RWPE2 (cell line): Measurements from ENCODE around the gene RAB28.

Source experiments
- ATAC-seq: fragments of 200-7000 bp; cut with Tn5 transposase; 3 replicates; pipeline ENCODE4 v1.9.1; 2021; ENCODE audit warnings: low read depth
- DNase-seq: peaks from one replicate; pipeline ENCODE4 v3.0.0-alpha.2; 2020; ENCODE audit warnings: low spot score
- H3K27ac ChIP-seq: fragments of 450-650 bp; 2 replicates; pipeline ENCODE4 v1.5.1; 2017; ENCODE audit warnings: mild to moderate bottlenecking; ENCODE audit not compliant: poor library complexity, severe bottlenecking
- H3K27me3 ChIP-seq: fragments of 250-450 bp; sonication (Bioruptor Pico); 2 replicates; pipeline ENCODE4 v1.5.1; 2021; ENCODE audit warnings: mild to moderate bottlenecking, moderate library complexity; ENCODE audit not compliant: insufficient read depth, poor library complexity, severe bottlenecking
- H3K36me3 ChIP-seq: fragments of 250-450 bp; sonication (Bioruptor Pico); 2 replicates; pipeline ENCODE4 v1.5.1; 2020; ENCODE audit warnings: low read depth, mild to moderate bottlenecking, moderate library complexity
- H3K4me1 ChIP-seq: fragments of 250-450 bp; sonication (Bioruptor Pico); 2 replicates; pipeline ENCODE4 v1.5.1; 2021; ENCODE audit warnings: mild to moderate bottlenecking, moderate library complexity; ENCODE audit not compliant: insufficient read depth, poor library complexity, severe bottlenecking
- H3K4me3 ChIP-seq: fragments of 250-450 bp; sonication (Bioruptor Pico); 2 replicates; pipeline ENCODE4 v1.5.1; 2021; ENCODE audit warnings: mild to moderate bottlenecking, moderate library complexity; ENCODE audit not compliant: severe bottlenecking
- H3K9me3 ChIP-seq: fragments of 250-450 bp; sonication (Bioruptor Pico); 2 replicates; pipeline ENCODE4 v1.5.1; 2021; ENCODE audit warnings: mild to moderate bottlenecking, moderate library complexity; ENCODE audit not compliant: severe bottlenecking
- TF ChIP-seq, protein P1 (sequence below): fragments of 450-650 bp; IDR thresholded peaks from one replicate; pipeline ENCODE4 v1.5.1; 2017; ENCODE audit warnings: mild to moderate bottlenecking, moderate library complexity; ENCODE audit not compliant: poor library complexity, severe bottlenecking

Gene RAB28

DNA sequence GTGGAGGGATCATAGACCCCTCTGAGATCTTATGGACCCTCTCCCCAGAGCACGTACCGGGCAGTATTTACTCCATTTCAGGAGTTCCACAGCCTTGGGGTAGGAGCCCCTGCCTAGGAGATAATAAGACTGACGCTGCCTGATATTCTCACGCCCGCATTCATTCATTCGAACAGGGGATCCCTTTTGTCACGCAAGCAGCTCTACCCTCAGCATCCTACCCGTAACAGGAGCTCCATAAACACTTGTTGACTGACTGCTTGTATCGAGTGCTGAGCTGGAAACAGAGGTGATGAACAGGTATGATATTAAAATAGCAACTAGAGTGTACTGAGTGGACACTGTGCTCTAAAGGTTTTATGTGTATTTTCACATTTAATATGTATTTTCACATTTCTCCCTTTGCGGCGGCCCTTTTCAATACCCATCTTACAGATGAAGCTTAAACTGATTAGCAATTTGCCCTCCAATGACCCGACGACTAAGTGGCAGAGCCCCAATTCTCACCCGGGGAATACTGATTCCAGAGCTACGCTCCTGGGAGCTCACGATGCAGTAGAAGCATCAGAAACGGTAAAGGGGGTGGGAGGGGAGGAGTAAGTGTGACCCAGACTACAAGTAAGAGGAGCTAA, 888 bp downstream of the RAB28 start:
- TF ChIP-seq, protein P1, sequence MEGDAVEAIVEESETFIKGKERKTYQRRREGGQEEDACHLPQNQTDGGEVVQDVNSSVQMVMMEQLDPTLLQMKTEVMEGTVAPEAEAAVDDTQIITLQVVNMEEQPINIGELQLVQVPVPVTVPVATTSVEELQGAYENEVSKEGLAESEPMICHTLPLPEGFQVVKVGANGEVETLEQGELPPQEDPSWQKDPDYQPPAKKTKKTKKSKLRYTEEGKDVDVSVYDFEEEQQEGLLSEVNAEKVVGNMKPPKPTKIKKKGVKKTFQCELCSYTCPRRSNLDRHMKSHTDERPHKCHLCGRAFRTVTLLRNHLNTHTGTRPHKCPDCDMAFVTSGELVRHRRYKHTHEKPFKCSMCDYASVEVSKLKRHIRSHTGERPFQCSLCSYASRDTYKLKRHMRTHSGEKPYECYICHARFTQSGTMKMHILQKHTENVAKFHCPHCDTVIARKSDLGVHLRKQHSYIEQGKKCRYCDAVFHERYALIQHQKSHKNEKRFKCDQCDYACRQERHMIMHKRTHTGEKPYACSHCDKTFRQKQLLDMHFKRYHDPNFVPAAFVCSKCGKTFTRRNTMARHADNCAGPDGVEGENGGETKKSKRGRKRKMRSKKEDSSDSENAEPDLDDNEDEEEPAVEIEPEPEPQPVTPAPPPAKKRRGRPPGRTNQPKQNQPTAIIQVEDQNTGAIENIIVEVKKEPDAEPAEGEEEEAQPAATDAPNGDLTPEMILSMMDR: no peak
- H3K27ac ChIP-seq: peak overlapping the region; percentile 54
- H3K36me3 ChIP-seq: peaks cover 11% of the 10 kb centered on the region
- peak overlapping the region; percentile 72 for H3K4me3 ChIP-seq
- no peaks in the 10 kb centered on the region for H3K9me3 ChIP-seq
- no peaks in the 10 kb centered on the region for H3K27me3 ChIP-seq
- no peak for DNase-seq
- no peak; the same call in 2 of the 3 replicates for ATAC-seq
- H3K4me1 ChIP-seq: peaks cover 21% of the 10 kb centered on the region

DNA sequence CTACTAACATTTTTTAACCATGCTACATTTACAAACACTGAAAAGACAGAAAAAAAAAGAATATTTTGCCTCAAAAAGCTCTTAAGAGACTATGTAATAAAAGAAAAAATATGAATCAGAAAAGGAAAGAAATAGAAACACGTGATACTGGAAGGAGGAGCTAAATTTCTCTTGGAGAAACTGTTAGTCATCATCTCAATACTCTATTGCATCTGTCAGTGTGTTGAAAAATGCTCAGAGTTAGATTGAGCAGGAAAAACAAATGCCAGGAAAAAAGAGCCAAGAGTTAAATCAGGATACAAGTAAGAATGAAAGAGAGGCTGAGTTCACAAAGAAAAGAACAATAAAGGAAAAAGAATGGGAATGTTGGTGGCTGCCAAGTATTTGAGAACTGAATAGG, 2.6 kb downstream of the RAB28 start:
- Histone ChIP-seq H3K27me3 (no peaks in the 10 kb centered on the region), H3K9me3 (no peaks in the 10 kb centered on the region), H3K4me3 (no peak overlapping the region), H3K4me1 (peaks cover 21% of the 10 kb centered on the region), H3K36me3 (peaks cover 26% of the 10 kb centered on the region), H3K27ac (no peak overlapping the region)
- TF ChIP-seq, protein P1: no peak
- DNase-seq: no peak
- no peak for ATAC-seq

DNA sequence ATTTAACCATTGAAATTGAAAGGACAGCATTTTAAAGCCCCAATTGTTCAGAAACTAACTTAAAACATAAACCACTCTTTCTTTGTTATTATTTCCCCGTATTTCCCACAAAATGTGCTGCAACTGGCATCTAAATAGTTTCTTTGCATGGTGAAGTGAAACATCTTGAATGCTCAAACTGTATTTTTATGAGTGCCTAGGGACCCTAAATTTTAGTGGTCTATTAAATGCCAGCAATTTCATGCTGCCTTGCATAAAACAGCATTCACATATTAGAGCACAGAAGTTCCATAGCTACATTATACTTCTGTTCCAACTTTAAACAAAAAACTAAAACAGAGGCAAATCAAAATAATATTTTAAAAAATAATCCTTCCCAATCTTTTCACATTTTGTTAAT, 5.4 kb downstream of the RAB28 start:
- no peaks in the 10 kb centered on the region for H3K9me3 ChIP-seq
- TF ChIP-seq, protein P1: no peak
- peaks cover 36% of the 10 kb centered on the region for H3K36me3 ChIP-seq
- H3K27ac ChIP-seq: no peak overlapping the region
- H3K27me3 ChIP-seq: no peaks in the 10 kb centered on the region
- peaks cover 21% of the 10 kb centered on the region for H3K4me1 ChIP-seq
- DNase-seq: no peak
- no peak for ATAC-seq
- H3K4me3 ChIP-seq: no peak overlapping the region

DNA sequence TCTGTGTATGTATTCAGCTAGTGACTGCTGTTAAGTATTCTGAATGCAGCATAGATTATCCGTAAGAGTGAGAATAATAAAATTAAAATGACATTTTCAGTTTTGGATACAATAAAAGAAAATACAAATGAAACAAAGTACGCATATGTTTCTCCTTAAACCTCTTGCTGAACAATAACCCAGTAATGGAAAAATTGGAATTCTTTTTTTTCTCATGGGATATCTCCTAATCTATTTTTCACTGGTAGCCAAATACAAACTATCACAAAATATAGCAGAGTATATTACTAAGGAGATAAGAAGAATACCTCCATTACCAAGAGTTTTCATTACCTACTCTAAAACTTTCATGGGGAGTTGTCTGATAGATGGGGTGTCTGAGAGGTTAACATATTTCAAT, 6.0 kb downstream of the RAB28 start:
- Histone ChIP-seq H3K36me3 (peaks cover 39% of the 10 kb centered on the region), H3K4me1 (peaks cover 21% of the 10 kb centered on the region), H3K4me3 (no peak overlapping the region), H3K27me3 (no peaks in the 10 kb centered on the region), H3K9me3 (no peaks in the 10 kb centered on the region), H3K27ac (no peak overlapping the region)
- TF ChIP-seq, protein P1: no peak
- ATAC-seq (no peak), DNase-seq (no peak)

DNA sequence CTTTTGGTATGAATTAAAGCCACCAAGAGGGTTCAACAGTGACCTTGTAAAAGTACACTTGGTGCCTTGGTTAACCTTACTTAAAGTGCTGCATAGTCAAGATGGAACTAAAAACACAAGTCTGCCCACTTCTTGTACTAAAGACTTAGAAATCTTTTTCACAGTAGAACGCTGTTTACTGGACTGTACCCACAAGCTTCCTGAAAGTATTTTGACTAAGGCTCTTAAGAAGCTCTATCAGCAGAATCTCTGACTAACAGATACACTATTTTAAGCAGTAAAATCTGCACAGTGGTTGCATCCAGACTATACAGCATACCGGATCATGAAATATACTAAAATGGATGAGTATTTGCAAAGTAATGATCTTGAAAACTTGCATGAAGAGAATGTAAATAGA, 7.2 kb downstream of the RAB28 start:
- peaks cover 46% of the 10 kb centered on the region for H3K36me3 ChIP-seq
- peaks cover 12% of the 10 kb centered on the region for H3K4me1 ChIP-seq
- ATAC-seq (no peak), DNase-seq (no peak)
- H3K27ac ChIP-seq: no peak overlapping the region
- TF ChIP-seq, protein P1: no peak
- H3K4me3 ChIP-seq: no peak overlapping the region
- no peaks in the 10 kb centered on the region for H3K27me3 ChIP-seq
- no peaks in the 10 kb centered on the region for H3K9me3 ChIP-seq
